C4-2B (cell line): ENCODE results near the gene DPCD.

ENCODE experiments used
- CTCF ChIP-seq: fragments of 450-650 bp; conservative IDR thresholded peaks from 2 replicates; pipeline ENCODE4 v1.5.1; 2017; ENCODE audit warnings: mild to moderate bottlenecking
- ZFX ChIP-seq: fragments of 450-650 bp; IDR thresholded peaks from 2 replicates; pipeline ENCODE4 v1.6.1; 2017

DNA sequence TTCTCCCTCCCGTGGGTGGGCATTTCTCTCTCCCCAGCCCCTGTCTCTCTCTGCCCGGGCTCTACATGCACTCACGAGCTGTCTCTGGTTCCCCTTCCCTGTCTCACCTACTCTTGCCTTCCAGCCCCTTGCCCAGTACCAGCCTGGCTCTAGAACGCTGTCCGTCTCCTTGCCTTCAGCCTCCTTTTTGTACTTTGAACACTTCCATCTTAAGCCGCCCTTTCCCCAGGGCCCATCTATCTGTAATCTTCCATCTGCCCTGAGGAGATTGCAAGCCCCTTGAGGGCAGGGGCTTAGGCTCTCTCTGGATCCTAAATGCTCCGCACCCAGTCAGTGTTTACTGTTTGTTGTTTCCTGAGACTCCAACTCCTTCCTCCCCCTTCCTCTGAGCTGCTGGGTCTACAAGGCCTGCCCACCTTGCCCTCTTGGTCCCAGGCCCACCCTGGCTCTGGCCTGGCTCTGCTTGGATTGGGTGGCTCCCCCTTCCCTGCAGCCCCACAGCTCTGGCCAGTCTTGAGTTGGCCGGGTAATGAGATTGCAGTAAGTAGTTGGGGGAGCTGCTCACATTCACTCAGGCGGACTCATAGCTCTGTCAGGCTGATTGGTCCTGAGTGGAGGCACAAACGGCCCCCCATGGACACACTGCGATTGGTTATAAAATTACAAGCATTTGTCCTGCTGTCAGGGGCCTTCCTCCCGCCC, 28.4 kb upstream of the DPCD start:
- no peak for TF ChIP-seq CTCF
- TF ChIP-seq ZFX = no peak
